Testis (tissue), 2 donors: ENCODE results near the gene LTBP1.
"Not testable (repeated sequence)": the region's sequence is repeated elsewhere in the genome, so short reads cannot be mapped to it uniquely, and the experiment has no call there.

Experiments
- POLR2A ChIP-seq: fragments of 450-650 bp; IDR thresholded peaks from one replicate; pipeline ENCODE4 v1.6.1; 2017; ENCODE audit warnings: antibody characterized with exemption, mild to moderate bottlenecking, moderate library complexity
- TF ChIP-seq, protein P1 (sequence below), 3 experiments: fragments of 450-650 bp in 2 of 3; fragments of 200-600 bp in 1 of 3; sonication (generic) in 1 of 3; IDR thresholded peaks; one replicate each; pipeline ENCODE4 v1.5.1; 2016 to 2019; ENCODE audit warnings: antibody characterized with exemption in 3 of 3, mild to moderate bottlenecking in 2 of 3, moderate library complexity in 1 of 3

DNA sequence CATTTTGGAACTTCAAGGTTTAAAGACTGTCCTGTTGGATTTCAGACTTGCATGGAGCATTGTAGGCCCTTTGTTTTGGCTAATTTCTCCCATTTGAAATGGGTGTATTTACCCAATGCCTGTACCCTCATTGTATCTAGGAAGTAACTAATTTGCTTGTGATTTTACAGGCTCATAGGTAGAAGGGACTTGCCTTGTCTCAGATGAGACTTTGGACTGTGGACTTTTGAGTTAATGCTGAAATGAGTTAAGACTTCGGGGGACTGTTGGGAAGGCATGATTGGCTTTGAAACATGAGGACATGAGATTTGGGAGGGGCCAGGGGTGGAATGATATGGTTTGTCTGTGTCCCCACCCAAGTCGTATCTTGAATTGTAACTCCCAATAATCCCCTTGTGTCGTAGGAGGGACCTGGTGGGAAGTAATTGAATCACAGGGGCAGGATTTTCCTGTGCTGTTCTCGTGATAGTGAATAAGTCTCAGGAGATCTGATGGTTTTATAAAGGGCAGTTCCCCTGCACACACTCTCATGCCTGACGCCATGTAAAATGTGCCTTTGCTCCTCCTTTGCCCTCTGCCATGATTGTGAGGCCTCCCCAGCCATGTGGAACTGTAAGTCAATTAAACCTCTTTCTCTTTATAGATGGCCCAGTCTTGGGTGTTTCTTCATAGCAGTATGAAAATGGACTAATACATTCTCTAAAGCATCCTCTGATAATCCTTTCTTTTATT is 36.6 kb downstream of the LTBP1 start:
- TF ChIP-seq, protein P1, sequence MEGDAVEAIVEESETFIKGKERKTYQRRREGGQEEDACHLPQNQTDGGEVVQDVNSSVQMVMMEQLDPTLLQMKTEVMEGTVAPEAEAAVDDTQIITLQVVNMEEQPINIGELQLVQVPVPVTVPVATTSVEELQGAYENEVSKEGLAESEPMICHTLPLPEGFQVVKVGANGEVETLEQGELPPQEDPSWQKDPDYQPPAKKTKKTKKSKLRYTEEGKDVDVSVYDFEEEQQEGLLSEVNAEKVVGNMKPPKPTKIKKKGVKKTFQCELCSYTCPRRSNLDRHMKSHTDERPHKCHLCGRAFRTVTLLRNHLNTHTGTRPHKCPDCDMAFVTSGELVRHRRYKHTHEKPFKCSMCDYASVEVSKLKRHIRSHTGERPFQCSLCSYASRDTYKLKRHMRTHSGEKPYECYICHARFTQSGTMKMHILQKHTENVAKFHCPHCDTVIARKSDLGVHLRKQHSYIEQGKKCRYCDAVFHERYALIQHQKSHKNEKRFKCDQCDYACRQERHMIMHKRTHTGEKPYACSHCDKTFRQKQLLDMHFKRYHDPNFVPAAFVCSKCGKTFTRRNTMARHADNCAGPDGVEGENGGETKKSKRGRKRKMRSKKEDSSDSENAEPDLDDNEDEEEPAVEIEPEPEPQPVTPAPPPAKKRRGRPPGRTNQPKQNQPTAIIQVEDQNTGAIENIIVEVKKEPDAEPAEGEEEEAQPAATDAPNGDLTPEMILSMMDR (IDR thresholded peaks at IDR 0.05): not testable (repeated sequence)
- not testable (repeated sequence) for TF ChIP-seq POLR2A
